Posterior vena cava (tissue), 2 donors: ENCODE data around the gene SLC22A23. TPM values are rescaled to one million over a fixed set of nuclear protein-coding genes. Genes with fewer than 3 reads are reported as not detected.

ENCODE experiments used
- DNase-seq: peaks from one replicate; pipeline ENCODE4 v3.0.0-alpha.2; 2020; ENCODE audit warnings: low spot score
- intact Hi-C, 2 donors: fragments of 100-400 bp; cut with DNase I; formaldehyde crosslinking; loops; one replicate each; pipeline versions ENCODE4 v1.14.1 to v1.14.2; 2022 to 2023
- total RNA-seq, 2 donors: library from RNA; stranded (reverse); fragmentation: NEBNext Ultra II Directional; extraction: Animal tissue kit (Norgen Biotek cat#: 25700); gene quantifications; one replicate each; pipeline ENCODE4 v1.2.1, GENCODE V29; 2021
- donor health status: DM: yes; HTN: yes; CAD: no.
- donor health status: DM: yes; HTN: yes; CAD: no.

Gene SLC22A23
- total RNA-seq, 2 donors from 2014 or later: 5.2 to 5.6 TPM

DNA sequence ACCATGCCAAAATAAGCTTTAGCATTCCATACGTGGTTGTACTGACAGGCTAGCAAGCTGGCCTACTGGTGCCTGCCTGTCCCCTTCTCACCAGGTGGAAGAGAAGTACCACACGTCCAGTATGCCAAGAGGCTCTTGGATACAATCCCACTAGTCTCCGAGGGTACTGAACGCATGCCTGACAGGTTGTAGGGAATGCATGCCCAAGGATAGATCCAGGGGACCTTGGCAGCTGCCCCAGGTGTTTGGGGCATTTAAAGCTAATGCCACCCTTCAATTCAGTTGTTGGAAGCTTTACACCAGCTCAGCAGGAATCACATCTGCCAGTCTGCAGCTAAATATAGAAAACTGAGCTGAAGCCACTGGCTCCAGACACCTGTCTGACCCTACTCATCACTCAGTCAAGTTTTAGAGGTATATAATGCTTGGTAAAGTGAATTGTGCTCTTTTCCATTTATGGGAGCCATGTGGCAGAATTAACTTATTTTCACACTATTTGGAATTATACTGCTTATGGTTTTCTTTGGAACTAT, 234.3 kb downstream of the SLC22A23 start:
- DNase-seq: no peak
- intact Hi-C loops: no loop called here

DNA sequence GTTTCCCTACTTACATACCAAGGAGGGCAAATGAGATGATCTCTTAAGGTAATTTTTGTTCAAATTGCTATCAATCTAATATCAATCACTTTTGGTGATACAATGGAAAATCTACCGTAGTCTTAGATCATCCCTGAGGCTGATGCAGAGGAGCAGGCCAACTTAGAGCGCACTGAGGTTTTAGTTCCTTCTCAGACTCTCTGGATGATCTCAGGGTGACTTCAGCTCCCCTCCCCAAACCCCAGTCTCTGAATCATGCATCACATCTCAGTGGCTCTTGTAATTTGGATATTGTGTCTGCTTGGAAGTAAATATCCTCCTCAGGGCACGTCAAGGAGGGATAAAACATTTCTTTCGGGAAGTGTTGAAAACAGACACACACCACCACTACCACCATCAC, 235.3 kb downstream of the SLC22A23 start:
- intact Hi-C loops: no loop called here
- DNase-seq: no peak

DNA sequence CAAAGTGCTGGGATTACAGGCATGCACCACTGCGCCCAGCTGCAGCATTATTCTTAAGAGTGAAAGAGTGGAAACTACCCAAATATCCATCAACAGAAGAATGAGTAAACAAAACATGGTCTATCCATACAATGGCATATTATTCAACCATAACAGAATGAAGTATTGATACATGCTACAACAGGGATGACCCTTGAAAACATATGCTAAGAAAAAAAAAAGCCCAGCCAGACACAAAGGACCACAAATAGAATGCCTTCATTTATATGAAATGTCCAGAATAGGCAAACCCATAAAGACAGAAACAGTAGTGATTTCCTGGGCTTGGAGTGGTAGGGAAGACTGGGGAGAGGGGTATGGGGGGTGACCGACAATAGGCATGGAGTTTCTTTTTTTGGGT, 236.5 kb downstream of the SLC22A23 start:
- intact Hi-C loops: no loop called here

More for the DNA sequence above, 236.5 kb downstream of the SLC22A23 start:
- DNase-seq: no peak

Other genes with a start within 250 kb of the SLC22A23 start
- 1 to 10 TPM; 3.0 to 5.7 TPM for gene TUBB2B, start 229.4 kb downstream of the SLC22A23 start, total RNA-seq
- gene PSMG4, start 198.1 kb downstream of the SLC22A23 start, total RNA-seq: 10 to 100 TPM; 14.3 to 18.0 TPM